ENCODE results near the gene SPACA7.

- TF ChIP-seq CTCF (IDR thresholded peaks at IDR 0.05): no peak
- no peak for TF ChIP-seq POLR2A (IDR thresholded peaks at IDR 0.05)
Measured at GRCh38 chr13:112444416-112445399, 68.6 kb downstream of the SPACA7 start.
